Muscle of leg (tissue), 11 donors: ENCODE data around the gene RRAD. TPM values are rescaled to one million over a fixed set of nuclear protein-coding genes. Genes with fewer than 3 reads are reported as not detected.
A peak's percentile ranks its signal among the peaks of the same experiment; 100 is the strongest.

Source experiments
- DNase-seq: peaks from one replicate; pipeline ENCODE4 v3.0.0; 2013
- H3K27ac ChIP-seq: one replicate; pipeline ENCODE4 v1.5.1; 2013; ENCODE audit warnings: mild to moderate bottlenecking, low read length, control low read depth
- H3K27me3 ChIP-seq: one replicate; pipeline ENCODE4 v1.6.1; 2013; ENCODE audit warnings: low read length; ENCODE audit not compliant: control insufficient read depth, insufficient read depth
- H3K36me3 ChIP-seq: one replicate; pipeline ENCODE4 v1.6.1; 2013; ENCODE audit warnings: low read length; ENCODE audit not compliant: control insufficient read depth, insufficient read depth
- H3K4me1 ChIP-seq: one replicate; pipeline ENCODE4 v1.6.1; 2013; ENCODE audit warnings: low read length; ENCODE audit not compliant: control insufficient read depth, insufficient read depth
- H3K4me3 ChIP-seq: one replicate; pipeline ENCODE4 v1.5.1; 2013; ENCODE audit warnings: low read length, control low read depth
- H3K9me3 ChIP-seq: replicated peaks from 2 replicates; pipeline ENCODE4 v1.6.1; 2013; ENCODE audit warnings: low read depth, low read length; ENCODE audit not compliant: control insufficient read depth
- WGBS: methylation state at CpG from one replicate; pipeline ENCODE4 v1.1.5; 2013; ENCODE audit warnings: missing lambda C conversion rate; ENCODE audit not compliant: insufficient coverage; 5-methylcytosine and 5-hydroxymethylcytosine counted together
- polyA plus RNA-seq, 8 donors: library from polyadenylated mRNA; unstranded; fragments of 120-200 nt; gene quantifications; one replicate each; pipeline versions ENCODE4 v1.2.1 to v1.2.3, GENCODE V29; 2013; ENCODE audit warnings: inconsistent platforms in 1 of 8, low replicate concordance in 1 of 8; ENCODE audit not compliant: insufficient read length in 8 of 8, insufficient read depth in 1 of 8
- total RNA-seq: library from RNA; stranded (reverse); fragments of 120-200 nt; gene quantifications from one replicate; pipeline ENCODE4 v1.2.4, GENCODE V29; 2013

The RRAD gene
- total and polyA plus RNA-seq, 9 donors, result 6.0 to 10.7 (median 8.3) TPM

- H3K4me1 ChIP-seq, result peaks cover 17% of the 10 kb centered on the region
- no peak for DNase-seq
- WGBS, result 64% methylated on average over 6 of the region's 7 CpGs
- H3K36me3 ChIP-seq, result no peaks in the 10 kb centered on the region
- H3K27me3 ChIP-seq, result peaks cover 48% of the 10 kb centered on the region
- H3K9me3 ChIP-seq, result peaks cover 2% of the 10 kb centered on the region
- H3K27ac ChIP-seq, result no peak overlapping the region
- H3K4me3 ChIP-seq, result no peak overlapping the region
Measured at GRCh38 chr16:66952430-66953110, 27.2 kb upstream of the RRAD start.

- peaks cover 2% of the 10 kb centered on the region for H3K9me3 ChIP-seq
- peaks cover 50% of the 10 kb centered on the region for H3K27me3 ChIP-seq
- no peak overlapping the region for H3K4me3 ChIP-seq
- H3K27ac ChIP-seq, result no peak overlapping the region
- WGBS, result no CpG with 5 or more reads among the region's 4 CpGs
- H3K4me1 ChIP-seq, result peaks cover 21% of the 10 kb centered on the region
- H3K36me3 ChIP-seq, result no peaks in the 10 kb centered on the region
- no peak for DNase-seq
Measured at GRCh38 chr16:66950971-66951790, 25.8 kb upstream of the RRAD start.

GRCh38 chr16:66950437-66950836 lies 25.1 kb upstream of the RRAD start:
- Histone ChIP-seq H3K27me3 (peaks cover 50% of the 10 kb centered on the region), H3K9me3 (peaks cover 2% of the 10 kb centered on the region), H3K4me1 (peaks cover 21% of the 10 kb centered on the region), H3K36me3 (no peaks in the 10 kb centered on the region), H3K4me3 (no peak overlapping the region), H3K27ac (no peak overlapping the region)
- no CpG with 5 or more reads among the region's 2 CpGs for WGBS
- no peak for DNase-seq

- Histone ChIP-seq H3K27ac (no peak overlapping the region), H3K4me1 (peaks cover 21% of the 10 kb centered on the region), H3K27me3 (peaks cover 50% of the 10 kb centered on the region), H3K4me3 (no peak overlapping the region), H3K9me3 (peaks cover 2% of the 10 kb centered on the region), H3K36me3 (no peaks in the 10 kb centered on the region)
- DNase-seq, result no peak
- 57% methylated on average over 4 of the region's 6 CpGs for WGBS
Measured at GRCh38 chr16:66949472-66949871, 24.1 kb upstream of the RRAD start.

GRCh38 chr16:66948837-66949225 lies 23.5 kb upstream of the RRAD start:
- 5% methylated on average over 20 of the region's 21 CpGs for WGBS
- no peak overlapping the region for H3K27ac ChIP-seq
- peaks cover 2% of the 10 kb centered on the region for H3K9me3 ChIP-seq
- H3K27me3 ChIP-seq, result peaks cover 48% of the 10 kb centered on the region
- H3K36me3 ChIP-seq, result peaks cover 2% of the 10 kb centered on the region
- peaks cover 21% of the 10 kb centered on the region for H3K4me1 ChIP-seq
- no peak for DNase-seq
- no peak overlapping the region for H3K4me3 ChIP-seq

- 0% methylated on average over 29 of the region's 44 CpGs for WGBS
- DNase-seq, result no peak
- Histone ChIP-seq H3K4me1 (peaks cover 21% of the 10 kb centered on the region), H3K27me3 (peaks cover 43% of the 10 kb centered on the region), H3K4me3 (peak overlapping the region; percentile 43), H3K36me3 (peaks cover 8% of the 10 kb centered on the region), H3K9me3 (peaks cover 2% of the 10 kb centered on the region), H3K27ac (no peak overlapping the region)
Measured at GRCh38 chr16:66948134-66948836, 22.9 kb upstream of the RRAD start.

GRCh38 chr16:66947302-66948065 lies 22.1 kb upstream of the RRAD start:
- DNase-seq, result peak; percentile 89
- Histone ChIP-seq H3K27ac (no peak overlapping the region), H3K9me3 (peaks cover 2% of the 10 kb centered on the region), H3K36me3 (peaks cover 16% of the 10 kb centered on the region), H3K4me3 (peak overlapping the region; percentile 43), H3K27me3 (peaks cover 42% of the 10 kb centered on the region), H3K4me1 (peaks cover 21% of the 10 kb centered on the region)
- WGBS, result 3% methylated on average over 12 of the region's 23 CpGs

- Histone ChIP-seq H3K27me3 (peaks cover 36% of the 10 kb centered on the region), H3K4me1 (peaks cover 21% of the 10 kb centered on the region), H3K27ac (no peak overlapping the region), H3K4me3 (no peak overlapping the region), H3K36me3 (peaks cover 21% of the 10 kb centered on the region), H3K9me3 (peaks cover 2% of the 10 kb centered on the region)
- WGBS, result 40% methylated on average over 4 of the region's 5 CpGs
- DNase-seq, result no peak
Measured at GRCh38 chr16:66946974-66947301, 21.6 kb upstream of the RRAD start.

GRCh38 chr16:66946541-66946940 lies 21.2 kb upstream of the RRAD start:
- peaks cover 25% of the 10 kb centered on the region for H3K36me3 ChIP-seq
- DNase-seq, result no peak
- peaks cover 35% of the 10 kb centered on the region for H3K27me3 ChIP-seq
- H3K4me3 ChIP-seq, result no peak overlapping the region
- H3K9me3 ChIP-seq, result peaks cover 2% of the 10 kb centered on the region
- peaks cover 21% of the 10 kb centered on the region for H3K4me1 ChIP-seq
- WGBS, result 73% methylated on average over 7 of the region's 7 CpGs
- H3K27ac ChIP-seq, result no peak overlapping the region
